ENCODE data around the gene PRKCZ. TPM values are rescaled to one million over a fixed set of nuclear protein-coding genes. Genes with fewer than 3 reads are reported as not detected.
A peak's percentile ranks its signal among the peaks of the same experiment; 100 is the strongest.

The PRKCZ gene
- total RNA-seq, 2 experiments from 2014 or later, result 17.8 to 19.0 TPM

DNA sequence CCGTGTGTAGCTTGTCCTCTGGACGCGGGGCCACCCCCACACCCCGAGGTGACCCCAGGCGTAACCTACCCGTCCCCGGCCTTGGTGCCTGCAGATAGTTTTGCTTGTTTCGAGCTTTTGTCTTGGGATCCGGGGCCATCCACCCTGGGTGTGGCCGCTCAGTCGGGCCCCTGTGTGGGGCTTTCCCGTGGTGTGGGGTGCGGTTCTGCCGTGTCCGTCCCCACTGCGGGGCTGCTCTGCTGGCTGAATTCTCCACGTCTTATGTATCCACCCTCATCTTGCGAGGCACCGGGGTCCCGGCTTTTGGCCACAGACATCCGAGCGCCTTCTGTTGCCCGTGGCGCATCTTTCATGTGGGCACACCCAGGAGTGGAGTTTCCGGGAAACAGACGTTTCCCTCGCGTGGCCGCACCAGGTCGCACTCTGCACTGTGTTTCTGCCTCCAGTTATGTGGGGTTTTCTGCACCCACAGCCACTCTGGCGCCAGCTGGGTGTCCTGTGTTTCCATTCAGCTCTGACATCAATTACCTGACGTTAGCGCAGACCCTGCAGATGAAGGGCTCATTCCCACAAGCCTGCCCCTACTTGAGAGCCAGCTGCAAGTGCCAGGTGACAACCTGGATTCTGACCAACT lies 64.9 kb downstream of the PRKCZ start:
- H3K4me3 ChIP-seq (ENCODE audit: low read length), result no peak overlapping the region
- Mint-ChIP-seq H3K9me3 (peaks cover 2% of the 10 kb centered on the region), H3K27me3 (no peaks in the 10 kb centered on the region), H3K4me3 (no peak overlapping the region), H3K27ac (no peak overlapping the region), H3K4me1 (ENCODE audit: low read depth) (peaks cover 5% of the 10 kb centered on the region), H3K36me3 (ENCODE audit: low read depth) (no peaks in the 10 kb centered on the region)
- H3K36me3 ChIP-seq (ENCODE audit: insufficient read depth, low read length), result no peaks in the 10 kb centered on the region
- H3K27me3 ChIP-seq (ENCODE audit: control insufficient read depth in 1 of 2, insufficient read depth in 2 of 2, low read length in 2 of 2), result no peaks in the 10 kb centered on the region
- intact Hi-C loops (cut with DNase I, micrococcal nuclease), result no loop called here
- TF ChIP-seq CTCF (IDR thresholded peaks at IDR 0.05), result no peak
- peak; percentile 59 for ATAC-seq (ENCODE audit: poor library complexity)
- no peaks in the 10 kb centered on the region for H3K9me3 ChIP-seq (ENCODE audit: control insufficient read depth in 1 of 2, insufficient read depth in 1 of 2, low read length in 2 of 2)
- CTCF ChIA-PET, result no interaction called here
- POLR2A ChIA-PET, result interaction anchor here (0.6 kb wide), 1 partner anchor 59 kb away, joined by 3 read pairs; no protein-coding TSS in a partner anchor
- DNase-seq, result peak in 3 of 14 experiments; percentile 6 to 35 (median 28)
- H3K4me1 ChIP-seq (ENCODE audit: insufficient read depth, low read length), result peaks cover 8% of the 10 kb centered on the region
- no peak overlapping the region for H3K27ac ChIP-seq (ENCODE audit: low read depth in 1 of 2, low read length in 2 of 2)

DNA sequence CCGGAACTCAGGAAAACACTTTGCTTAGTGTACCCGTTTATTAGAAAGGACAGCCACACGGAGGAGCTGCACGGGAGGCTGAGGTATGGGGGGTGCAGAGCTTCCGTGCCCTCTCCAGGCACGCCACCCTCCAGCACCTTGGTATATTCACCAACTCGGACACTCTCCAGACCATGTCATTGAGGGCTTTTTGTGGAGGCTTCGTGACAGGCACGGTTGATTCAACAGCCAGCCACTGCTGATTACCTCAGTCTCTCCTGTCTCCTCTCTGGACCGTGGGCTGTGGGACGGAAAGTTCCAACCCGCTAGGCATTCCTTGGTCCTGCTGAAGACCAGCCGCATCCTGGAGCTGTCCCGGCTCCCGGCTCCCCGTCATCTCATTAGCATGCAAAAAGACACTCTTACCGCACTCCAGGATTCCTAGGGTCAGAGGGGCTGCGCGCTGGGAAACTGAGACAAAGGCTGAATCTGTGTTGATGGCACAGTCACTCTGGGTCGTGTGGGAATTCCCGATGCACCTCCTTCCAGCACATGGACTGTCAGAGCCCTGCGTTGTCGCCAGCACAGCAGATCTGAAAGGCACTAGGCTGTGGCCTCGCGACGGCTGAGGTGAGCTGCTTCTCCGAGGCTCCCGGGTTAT lies 65.6 kb downstream of the PRKCZ start:
- Mint-ChIP-seq H3K36me3 (ENCODE audit: low read depth) (no peaks in the 10 kb centered on the region), H3K27me3 (no peaks in the 10 kb centered on the region), H3K27ac (no peak overlapping the region), H3K9me3 (peaks cover 2% of the 10 kb centered on the region), H3K4me1 (ENCODE audit: low read depth) (peaks cover 5% of the 10 kb centered on the region), H3K4me3 (no peak overlapping the region)
- TF ChIP-seq CTCF (IDR thresholded peaks at IDR 0.05), result no peak
- CTCF ChIA-PET, result no interaction called here
- no peak for DNase-seq
- Histone ChIP-seq H3K9me3 (ENCODE audit: control insufficient read depth in 1 of 2, insufficient read depth in 1 of 2, low read length in 2 of 2) (no peaks in the 10 kb centered on the region), H3K36me3 (ENCODE audit: insufficient read depth, low read length) (no peaks in the 10 kb centered on the region), H3K27me3 (ENCODE audit: control insufficient read depth in 1 of 2, insufficient read depth in 2 of 2, low read length in 2 of 2) (no peaks in the 10 kb centered on the region), H3K27ac (ENCODE audit: low read depth in 1 of 2, low read length in 2 of 2) (no peak overlapping the region), H3K4me3 (ENCODE audit: low read length) (no peak overlapping the region), H3K4me1 (ENCODE audit: insufficient read depth, low read length) (peaks cover 8% of the 10 kb centered on the region)
- intact Hi-C loops (cut with DNase I, micrococcal nuclease), result no loop called here
- ATAC-seq (ENCODE audit: poor library complexity), result no peak
- POLR2A ChIA-PET, result interaction anchor here (0.7 kb wide), 1 partner anchor 119 kb away, joined by 5 read pairs; no protein-coding TSS in a partner anchor

DNA sequence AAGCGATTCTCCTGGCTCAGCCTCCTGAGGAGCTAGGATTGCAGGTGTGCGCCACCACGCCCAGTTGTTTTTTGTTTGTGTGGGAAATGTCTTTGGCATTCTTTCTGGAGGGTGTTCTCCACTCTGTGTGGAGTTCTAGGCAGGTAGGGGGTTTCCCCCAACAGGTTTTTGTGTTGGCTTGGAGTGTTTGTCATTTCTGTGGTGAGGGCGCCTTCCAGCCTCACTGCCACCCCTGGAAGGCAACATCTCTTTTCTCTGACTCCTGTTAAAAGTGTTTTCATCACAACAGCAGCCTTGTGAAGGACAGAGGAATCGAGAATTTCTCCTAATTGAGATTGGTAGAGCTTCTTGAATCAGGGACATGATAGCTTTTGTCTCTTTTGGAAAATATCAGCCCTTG lies 69.7 kb downstream of the PRKCZ start:
- Mint-ChIP-seq H3K4me3 (no peak overlapping the region), H3K27ac (no peak overlapping the region), H3K27me3 (no peaks in the 10 kb centered on the region), H3K36me3 (ENCODE audit: low read depth) (no peaks in the 10 kb centered on the region), H3K4me1 (ENCODE audit: low read depth) (peaks cover 10% of the 10 kb centered on the region), H3K9me3 (peaks cover 2% of the 10 kb centered on the region)
- Histone ChIP-seq H3K36me3 (ENCODE audit: insufficient read depth, low read length) (no peaks in the 10 kb centered on the region), H3K27me3 (ENCODE audit: control insufficient read depth in 1 of 2, insufficient read depth in 2 of 2, low read length in 2 of 2) (no peaks in the 10 kb centered on the region), H3K27ac (ENCODE audit: low read depth in 1 of 2, low read length in 2 of 2) (no peak overlapping the region), H3K9me3 (ENCODE audit: control insufficient read depth in 1 of 2, insufficient read depth in 1 of 2, low read length in 2 of 2) (no peaks in the 10 kb centered on the region), H3K4me3 (ENCODE audit: low read length) (no peak overlapping the region), H3K4me1 (ENCODE audit: insufficient read depth, low read length) (peaks cover 8% of the 10 kb centered on the region)
- DNase-seq (no peak), ATAC-seq (ENCODE audit: poor library complexity) (no peak)
- CTCF ChIA-PET, result interaction anchor here (0.6 to 0.7 kb wide), 2 partner anchors 73 to 173 kb away, joined by 3 read pairs; no protein-coding TSS in a partner anchor
- no peak for TF ChIP-seq CTCF (IDR thresholded peaks at IDR 0.05)
- intact Hi-C loops (cut with DNase I, micrococcal nuclease), result no loop called here
- POLR2A ChIA-PET, result no interaction called here
